ENCODE results near the gene SPAG16.

- TF ChIP-seq POLR2A (IDR thresholded peaks at IDR 0.05), result no peak
- TF ChIP-seq, protein P1, sequence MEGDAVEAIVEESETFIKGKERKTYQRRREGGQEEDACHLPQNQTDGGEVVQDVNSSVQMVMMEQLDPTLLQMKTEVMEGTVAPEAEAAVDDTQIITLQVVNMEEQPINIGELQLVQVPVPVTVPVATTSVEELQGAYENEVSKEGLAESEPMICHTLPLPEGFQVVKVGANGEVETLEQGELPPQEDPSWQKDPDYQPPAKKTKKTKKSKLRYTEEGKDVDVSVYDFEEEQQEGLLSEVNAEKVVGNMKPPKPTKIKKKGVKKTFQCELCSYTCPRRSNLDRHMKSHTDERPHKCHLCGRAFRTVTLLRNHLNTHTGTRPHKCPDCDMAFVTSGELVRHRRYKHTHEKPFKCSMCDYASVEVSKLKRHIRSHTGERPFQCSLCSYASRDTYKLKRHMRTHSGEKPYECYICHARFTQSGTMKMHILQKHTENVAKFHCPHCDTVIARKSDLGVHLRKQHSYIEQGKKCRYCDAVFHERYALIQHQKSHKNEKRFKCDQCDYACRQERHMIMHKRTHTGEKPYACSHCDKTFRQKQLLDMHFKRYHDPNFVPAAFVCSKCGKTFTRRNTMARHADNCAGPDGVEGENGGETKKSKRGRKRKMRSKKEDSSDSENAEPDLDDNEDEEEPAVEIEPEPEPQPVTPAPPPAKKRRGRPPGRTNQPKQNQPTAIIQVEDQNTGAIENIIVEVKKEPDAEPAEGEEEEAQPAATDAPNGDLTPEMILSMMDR (IDR thresholded peaks at IDR 0.05), result no peak
Observed at GRCh38 chr2:213751446-213751845, 467.2 kb downstream of the SPAG16 start.
